Activated CD8-positive, alpha-beta memory T cell treated with anti-CD3 and anti-CD28 coated beads for 36 hours (primary cell): Measurements from ENCODE around the gene TTC21B. TPM values are rescaled to one million over a fixed set of nuclear protein-coding genes. Genes with fewer than 3 reads are reported as not detected.
"Not testable (repeated sequence)": the region's sequence is repeated elsewhere in the genome, so short reads cannot be mapped to it uniquely, and the experiment has no call there.

Experiments
- CTCF ChIA-PET: fragments of 350-600 bp; sonication (Branson Sonifier 250); formaldehyde crosslinking; loops from one replicate; lab custom pipeline; 2021; ENCODE audit warnings: antibody characterized with exemption; lab: Charles Lee
- POLR2A ChIA-PET: fragments of 350-600 bp; sonication (Branson Sonifier 250); formaldehyde crosslinking; loops from one replicate; lab custom pipeline; 2021; ENCODE audit warnings: antibody characterized with exemption; lab: Charles Lee
- total RNA-seq, 2 experiments: library from RNA; stranded (reverse); gene quantifications; one replicate each; pipeline ENCODE4 v1.2.3, GENCODE V29; 2021

The TTC21B gene
- 10 to 100 TPM; 18.6 to 19.1 TPM for total RNA-seq

DNA sequence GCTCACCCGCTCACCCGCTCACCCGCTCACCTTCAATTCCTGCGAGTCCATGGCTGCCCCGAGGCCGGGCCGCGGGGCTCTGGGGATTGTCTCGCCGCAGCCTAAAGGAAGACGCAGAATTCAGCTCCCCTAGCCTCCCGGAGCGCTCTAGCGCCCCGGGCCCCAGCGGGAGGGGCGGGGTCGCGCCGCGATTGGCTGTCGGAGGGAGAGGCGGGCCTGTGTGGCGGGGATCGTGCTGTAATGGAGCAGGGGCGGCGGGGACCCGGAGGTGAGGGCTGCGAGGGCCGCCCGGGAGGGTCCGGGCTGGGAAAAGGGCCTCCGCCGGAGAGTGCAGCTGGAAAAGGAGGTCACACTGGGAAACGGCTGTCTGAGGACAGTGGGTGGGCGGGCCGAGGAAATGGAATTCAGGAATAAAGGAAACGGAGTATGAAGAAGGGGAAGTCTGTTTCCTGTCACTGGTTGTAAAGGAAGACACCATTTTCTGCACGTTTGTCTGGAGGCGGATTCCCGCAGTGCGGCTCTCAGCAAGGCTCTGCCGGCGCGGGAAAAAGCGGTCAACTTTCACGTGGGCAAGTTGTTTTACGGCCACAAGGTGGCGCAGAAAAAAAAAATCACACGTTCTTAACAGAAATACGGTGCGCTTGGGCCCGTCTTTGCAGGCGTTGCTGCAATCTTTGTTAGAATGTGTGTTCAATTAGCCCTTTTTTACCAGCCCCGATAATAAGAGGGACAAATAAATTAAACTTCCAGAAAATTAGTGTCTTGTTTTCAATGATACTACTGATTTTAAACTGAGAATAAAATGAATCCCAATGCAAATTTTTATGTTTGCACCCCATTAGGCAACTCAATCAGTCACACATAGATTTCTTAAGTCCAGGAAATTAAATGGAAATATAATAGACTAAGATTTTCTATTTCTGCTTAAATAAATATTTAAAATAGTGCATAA is at the start of gene TTC21B:
TTC21B (minus strand) TSS at position 122 of the 952 bp plus-strand sequence; CDS start at position 51, 71 bp downstream.
- ChIA-PET POLR2A (interaction anchor here (0.5 to 0.8 kb wide), 3 partner anchors 13 to 160 kb away, joined by 3 to 4 read pairs (median 3); partner anchors contain the start of gene GALNT3), CTCF (interaction anchor here (0.7 to 1.5 kb wide), 4 partner anchors 17 to 174 kb away, joined by 3 to 9 read pairs (median 4); partner anchors contain the start of gene SCN1A)

GRCh38 chr2:166000401-166000800 is 46.8 kb upstream of the TTC21B start:
- CTCF ChIA-PET, result no interaction called here
- POLR2A ChIA-PET, result no interaction called here

- ChIA-PET CTCF (no interaction called here), POLR2A (no interaction called here)
Observed at GRCh38 chr2:165990846-165991245, 37.3 kb upstream of the TTC21B start.

DNA sequence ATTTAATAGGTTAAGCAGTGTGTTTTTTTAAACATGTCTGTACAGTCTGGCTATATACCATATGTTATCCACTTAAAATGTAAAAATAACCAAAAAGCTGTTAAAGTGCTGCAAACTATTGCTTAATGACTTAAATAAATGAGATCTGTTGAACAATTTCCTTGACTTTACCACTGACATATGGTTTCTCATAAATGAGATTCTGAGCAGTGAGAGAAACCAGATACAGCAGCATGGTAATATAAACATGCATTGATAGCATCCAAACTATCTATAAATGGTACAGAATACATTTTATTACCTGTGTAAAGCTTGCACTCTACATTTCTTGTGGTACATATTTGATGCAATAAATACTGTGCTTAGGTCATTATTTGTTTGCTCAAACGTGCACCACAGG is 36.3 kb upstream of the TTC21B start:
- ChIA-PET POLR2A (no interaction called here), CTCF (interaction anchor here (0.6 kb wide), 1 partner anchor 14 kb away, joined by 5 read pairs; no protein-coding TSS in a partner anchor)

DNA sequence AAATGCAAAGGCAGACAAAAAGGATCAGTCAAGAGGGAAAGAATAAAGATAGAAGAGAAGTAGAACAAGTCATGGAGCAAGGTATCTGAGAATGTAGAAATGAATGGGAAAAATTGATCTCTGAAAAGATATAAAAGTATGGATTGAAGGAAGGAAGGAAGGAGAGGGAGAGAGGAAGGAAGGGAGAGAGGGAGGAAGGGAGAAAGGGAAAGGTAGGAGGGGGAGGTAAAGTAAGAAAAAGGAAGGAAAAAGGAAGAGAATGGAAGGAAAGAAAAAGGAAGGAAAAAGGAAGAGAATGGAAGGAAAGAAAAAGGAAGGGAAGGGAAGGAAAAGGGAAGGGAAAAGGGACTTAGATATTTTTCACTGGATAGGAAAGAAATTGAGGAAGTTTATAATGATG is 31.5 kb upstream of the TTC21B start:
- ChIA-PET POLR2A (no interaction called here), CTCF (no interaction called here)

DNA sequence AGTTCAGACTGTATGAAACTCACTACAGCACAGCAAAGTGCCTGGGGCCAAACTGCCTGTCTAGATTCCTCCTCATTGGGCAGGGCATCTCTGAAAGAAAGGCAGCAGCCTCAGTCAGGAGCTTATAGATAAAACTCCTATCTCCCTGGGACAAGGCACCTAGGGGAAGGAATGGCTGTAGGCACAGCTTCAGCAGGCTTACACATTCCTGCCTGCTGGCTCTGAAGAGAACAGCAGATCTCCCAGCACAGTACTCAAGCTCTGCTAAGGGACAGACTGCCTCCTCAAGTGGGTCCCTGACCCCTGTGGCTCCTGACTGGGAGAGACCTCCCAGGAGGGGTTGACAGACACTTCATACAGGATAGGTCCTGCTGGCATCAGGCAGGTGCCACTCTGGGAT is 18.6 kb upstream of the TTC21B start:
- CTCF ChIA-PET, POLR2A ChIA-PET: not testable (repeated sequence)

DNA sequence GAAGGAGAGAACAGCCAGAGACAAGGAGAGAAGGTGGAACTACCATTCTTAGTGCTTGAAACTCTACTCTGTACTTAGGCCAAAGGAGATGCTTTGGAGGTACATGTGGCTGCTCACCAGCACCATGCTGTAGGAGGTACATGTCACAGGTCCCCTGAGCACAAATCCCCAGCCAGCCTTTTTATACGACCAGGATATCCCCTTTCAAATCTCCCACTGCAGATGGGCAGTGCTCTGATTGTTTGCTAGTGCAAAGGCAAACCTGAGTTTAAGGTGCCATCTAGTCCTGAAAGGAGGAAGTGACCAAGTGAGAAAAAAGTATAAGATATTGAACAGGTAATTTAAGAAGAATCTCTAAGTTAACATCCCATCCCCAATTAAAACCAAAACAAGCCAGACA is 17.1 kb upstream of the TTC21B start:
- POLR2A ChIA-PET, result no interaction called here
- CTCF ChIA-PET, result no interaction called here

- CTCF ChIA-PET, result no interaction called here
- POLR2A ChIA-PET, result no interaction called here
Observed at GRCh38 chr2:165969227-165969626, 15.7 kb upstream of the TTC21B start.

- ChIA-PET POLR2A (no interaction called here), CTCF (no interaction called here)
Observed at GRCh38 chr2:165967746-165968145, 14.2 kb upstream of the TTC21B start.

- POLR2A ChIA-PET, result no interaction called here
- CTCF ChIA-PET, result no interaction called here
Observed at GRCh38 chr2:165961818-165962217, 8.2 kb upstream of the TTC21B start.

GRCh38 chr2:165959371-165959770 is 5.8 kb upstream of the TTC21B start:
- CTCF ChIA-PET, result no interaction called here

DNA sequence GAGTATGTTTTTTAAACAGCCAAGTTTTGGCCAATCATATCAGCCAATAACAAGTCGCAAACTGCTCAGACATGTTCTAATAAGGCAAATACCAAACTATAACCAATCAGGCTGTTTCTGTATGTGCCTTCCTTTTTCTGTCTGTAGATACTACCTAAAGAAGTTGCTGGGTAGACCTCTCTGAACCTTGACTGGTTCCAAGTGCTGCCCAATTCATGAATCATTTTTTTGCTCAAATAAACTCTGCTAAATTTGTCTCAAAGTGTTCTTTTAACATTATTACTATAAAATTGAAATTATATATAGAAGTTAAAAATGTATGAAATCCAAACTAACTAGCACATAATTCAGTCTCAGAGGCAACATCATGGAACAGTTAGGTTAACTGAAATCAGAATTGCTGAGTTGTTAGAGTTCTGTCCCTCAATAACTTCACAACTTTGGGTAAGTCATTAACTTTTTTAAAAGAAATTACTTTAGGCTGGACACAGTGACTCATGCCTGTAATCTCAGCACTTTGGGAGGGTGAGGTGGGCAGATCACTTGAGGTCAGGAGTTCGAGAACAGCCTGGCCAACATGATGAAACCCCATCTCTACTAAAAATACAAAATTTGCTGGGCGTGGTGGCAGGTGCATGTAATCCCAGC is 4.9 kb upstream of the TTC21B start:
- CTCF ChIA-PET, result no interaction called here
- POLR2A ChIA-PET, result no interaction called here

More at GRCh38 chr2:165959371-165959770, 5.8 kb upstream of the TTC21B start:
- POLR2A ChIA-PET, result no interaction called here

DNA sequence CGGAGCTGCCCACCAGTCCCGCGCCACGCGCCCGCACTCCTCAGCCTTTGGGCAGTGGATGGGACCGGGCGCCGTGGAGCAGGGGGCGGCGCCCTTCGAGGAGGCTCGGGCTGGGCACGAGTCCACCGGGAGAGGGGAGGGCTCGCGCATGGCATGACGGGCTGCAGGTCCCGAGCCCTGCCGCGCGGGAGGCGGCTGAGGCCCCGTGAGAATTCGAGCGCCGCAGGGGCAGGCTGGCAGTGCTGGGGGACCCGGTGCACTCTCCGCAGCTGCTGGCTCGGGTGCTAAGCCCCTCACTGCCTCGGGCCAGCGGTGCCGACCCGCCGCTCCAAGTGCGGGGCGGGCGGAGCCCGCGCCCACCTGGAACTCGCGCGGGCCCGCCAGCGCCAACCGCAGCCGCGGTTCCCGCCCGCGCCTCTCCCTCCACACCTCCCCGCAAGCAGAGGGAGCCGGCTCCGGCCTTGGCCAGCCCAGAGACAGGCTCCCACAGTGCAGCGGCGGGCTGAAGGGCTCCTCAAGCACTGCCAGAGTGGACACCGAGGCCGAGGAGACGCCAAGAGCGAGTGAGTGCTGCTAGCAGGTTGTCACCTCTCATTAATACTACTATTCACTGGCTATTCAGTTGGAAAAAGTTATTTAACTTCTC is 3.6 kb upstream of the TTC21B start:
- CTCF ChIA-PET, result no interaction called here
- POLR2A ChIA-PET, result no interaction called here

DNA sequence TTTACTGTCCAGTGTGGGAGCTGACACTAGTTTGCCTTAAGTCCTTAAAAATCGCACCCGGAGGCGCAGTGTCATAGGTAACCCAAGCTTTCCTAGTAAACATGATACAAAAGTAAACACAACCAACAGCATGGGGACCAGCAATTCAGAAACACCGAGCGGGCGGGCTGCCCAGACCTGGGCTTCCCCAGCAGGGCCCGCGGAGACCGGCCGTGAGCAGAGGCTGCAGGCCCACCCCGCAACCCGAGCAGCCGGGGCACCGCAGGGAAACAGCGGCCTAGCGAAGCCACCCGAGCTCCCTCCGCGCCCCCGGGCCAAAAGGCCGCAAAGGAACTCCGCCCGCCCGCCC is 296 bp downstream of the TTC21B start:
- CTCF ChIA-PET, result interaction anchor here (0.7 to 1.5 kb wide), 4 partner anchors 17 to 175 kb away, joined by 3 to 9 read pairs (median 4); partner anchors contain the start of gene SCN1A
- POLR2A ChIA-PET, result interaction anchor here (0.5 to 1.2 kb wide), 4 partner anchors 12 to 190 kb away, joined by 3 to 4 read pairs (median 3); partner anchors contain the start of gene GALNT3

- CTCF ChIA-PET, result interaction anchor here (1.0 to 1.5 kb wide), 3 partner anchors 16 to 175 kb away, joined by 3 to 9 read pairs (median 5); partner anchors contain the start of gene SCN1A
- POLR2A ChIA-PET, result interaction anchor here (0.7 to 1.2 kb wide), 2 partner anchors 12 to 189 kb away, joined by 3 read pairs; no protein-coding TSS in a partner anchor
Observed at GRCh38 chr2:165952741-165953211, 800 bp downstream of the TTC21B start.

GRCh38 chr2:165952085-165952484 is 1.5 kb downstream of the TTC21B start:
- POLR2A ChIA-PET, result interaction anchor here (1.2 kb wide), 1 partner anchor 189 kb away, joined by 3 read pairs; no protein-coding TSS in a partner anchor
- CTCF ChIA-PET, result no interaction called here

DNA sequence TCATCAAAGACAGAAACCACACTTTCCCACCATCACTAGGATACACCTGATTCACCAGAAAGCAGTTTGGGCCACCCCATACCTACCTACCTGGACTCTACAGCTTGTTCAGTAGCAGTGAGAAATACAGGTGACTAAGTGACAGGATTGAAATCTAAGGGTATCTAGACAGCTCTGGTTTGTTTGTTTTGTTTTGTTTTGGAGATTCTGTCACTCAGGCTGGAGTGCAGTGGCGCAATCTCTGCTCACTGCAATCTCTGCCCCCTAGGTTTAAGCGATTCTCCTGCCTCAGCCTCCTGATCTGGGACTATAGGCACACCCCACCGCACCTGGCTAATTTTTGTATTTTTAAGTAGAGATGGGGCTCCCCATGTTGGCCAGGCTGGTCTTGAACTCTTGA is 3.1 kb downstream of the TTC21B start:
- ChIA-PET CTCF (no interaction called here), POLR2A (no interaction called here)

DNA sequence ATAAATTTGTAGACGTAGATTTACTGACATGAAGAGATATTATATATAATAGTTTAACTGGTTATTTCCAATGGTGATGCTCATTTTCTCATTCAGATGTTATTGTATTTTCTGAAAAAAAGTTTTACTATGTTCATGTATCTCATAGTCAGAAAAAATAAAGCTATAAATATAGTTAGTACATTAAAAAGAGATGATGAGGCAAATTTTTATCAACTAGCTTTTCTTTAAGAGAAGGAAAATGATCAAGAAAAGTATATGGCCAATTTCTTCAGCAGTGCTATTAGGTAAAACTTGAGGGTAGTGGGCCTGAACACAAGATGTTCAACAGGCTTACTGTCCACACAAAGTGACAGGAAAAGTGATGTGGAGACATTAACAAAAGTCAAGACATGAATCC is 11.7 kb downstream of the TTC21B start:
- POLR2A ChIA-PET, result no interaction called here
- CTCF ChIA-PET, result no interaction called here

DNA sequence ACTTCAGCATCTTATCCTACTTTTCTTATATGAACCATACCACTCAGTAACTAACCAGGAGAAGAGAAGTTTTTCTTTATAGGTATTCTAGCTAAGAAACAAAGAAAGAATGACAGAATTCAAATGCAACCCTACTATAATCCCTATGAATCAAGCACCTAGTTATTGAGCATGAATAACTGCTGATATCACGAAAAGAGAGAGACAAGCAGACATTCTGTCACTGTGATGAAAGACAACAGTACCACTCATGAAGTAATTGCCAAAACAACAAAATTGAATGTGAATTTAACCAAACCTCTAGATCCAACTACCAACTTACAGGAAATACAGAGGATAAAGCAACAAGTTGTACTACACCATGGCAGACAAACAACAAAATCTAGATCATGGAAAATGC is 15.3 kb downstream of the TTC21B start:
- POLR2A ChIA-PET, result no interaction called here
- CTCF ChIA-PET, result no interaction called here
